C4-2B (cell line): ENCODE measurements around the gene TREX2.

Experiments used
- H3K27ac ChIP-seq: fragments of 450-650 bp; 2 replicates; pipeline ENCODE4 v1.5.1; 2017
- CTCF ChIP-seq: fragments of 450-650 bp; conservative IDR thresholded peaks from 2 replicates; pipeline ENCODE4 v1.5.1; 2017; ENCODE audit warnings: mild to moderate bottlenecking
- ZFX ChIP-seq: fragments of 450-650 bp; IDR thresholded peaks from 2 replicates; pipeline ENCODE4 v1.6.1; 2017

TREX2 gene

DNA sequence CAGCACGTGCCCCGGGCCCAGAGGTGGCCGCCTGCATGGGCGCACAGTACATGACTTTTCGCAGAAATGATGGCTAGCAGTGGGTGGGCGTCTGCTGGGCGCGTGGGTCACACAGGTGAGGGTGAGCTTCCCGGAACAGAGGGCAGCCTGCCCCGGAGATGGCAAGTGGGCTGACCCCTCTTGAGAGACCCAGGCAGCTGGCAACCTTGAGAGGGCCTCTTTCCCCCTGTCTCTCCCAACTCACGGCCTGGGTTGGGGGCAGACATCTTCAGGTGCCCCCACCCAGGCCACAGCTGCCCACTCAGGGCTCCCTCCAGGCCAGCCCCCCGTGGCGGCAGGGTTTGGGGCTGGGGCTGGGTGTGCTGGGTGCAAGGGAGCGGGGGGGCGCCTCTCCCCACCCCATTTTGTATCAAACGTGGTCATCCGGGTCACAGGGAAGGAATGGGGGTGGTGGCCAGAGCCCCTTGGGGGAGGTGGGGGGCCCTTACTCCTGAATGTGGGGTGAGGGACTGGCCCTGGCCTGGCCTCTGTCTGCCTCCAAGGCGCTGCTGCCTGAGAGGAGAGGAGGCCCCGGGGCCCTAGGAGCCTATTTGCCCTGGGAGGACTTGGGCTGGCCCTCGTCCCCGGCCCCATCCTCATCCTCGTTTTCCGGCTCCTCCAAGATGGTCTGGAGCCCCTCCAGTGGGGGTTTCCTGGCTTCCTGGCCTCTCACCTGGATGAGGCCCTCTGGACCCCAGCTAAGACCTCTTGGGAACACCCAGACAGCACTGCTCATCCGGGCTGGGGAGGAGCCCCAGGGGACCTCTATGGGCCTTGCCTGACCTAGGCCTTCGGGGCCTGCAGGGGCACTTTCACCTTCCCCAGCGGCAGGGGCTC lies 49.3 kb downstream of the TREX2 start:
- no peak for TF ChIP-seq CTCF
- TF ChIP-seq ZFX: no peak
- no peak overlapping the region for H3K27ac ChIP-seq

DNA sequence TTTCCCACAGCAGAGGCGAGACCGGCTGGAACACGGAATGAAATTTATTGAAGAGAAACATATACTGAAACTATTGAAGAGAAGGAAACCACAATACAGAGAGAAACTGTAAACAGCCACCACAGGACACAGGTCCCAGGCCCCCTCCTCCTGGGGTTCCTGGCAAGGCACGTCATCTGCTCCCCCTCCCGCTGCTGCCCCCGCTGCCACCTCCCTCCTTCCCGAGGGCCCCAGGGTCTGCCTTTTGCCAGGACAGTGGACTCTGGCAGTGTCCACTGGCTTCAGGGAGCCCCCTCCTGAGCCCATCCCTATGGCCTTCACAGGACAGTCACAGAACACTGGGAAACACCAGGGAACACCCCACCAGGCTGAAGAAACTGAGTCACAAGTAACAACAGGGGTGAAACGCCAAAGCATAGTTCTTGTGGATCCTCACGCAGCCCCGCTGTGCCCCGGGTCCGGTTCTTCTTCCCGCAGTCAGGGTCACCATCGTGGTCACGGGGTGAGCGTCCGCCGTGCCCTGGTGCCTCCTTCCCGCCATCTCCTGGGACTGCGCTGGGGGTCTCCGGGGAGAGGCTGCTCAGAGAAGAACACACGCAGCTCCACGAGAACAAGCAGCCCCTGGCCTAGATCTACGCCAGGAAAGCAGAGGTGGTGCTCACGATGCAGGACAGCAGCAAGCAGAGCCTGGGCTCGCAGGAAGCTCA lies 50.1 kb downstream of the TREX2 start:
- TF ChIP-seq CTCF (no peak), ZFX (no peak)
- H3K27ac ChIP-seq: no peak overlapping the region

- H3K27ac ChIP-seq: no peak overlapping the region
- TF ChIP-seq CTCF: no peak
- no peak for TF ChIP-seq ZFX
Observed at GRCh38 chrX:153394612-153395011, 51.2 kb downstream of the TREX2 start.
